GM21528 (cell line): ENCODE results near the gene CTIF.

ENCODE experiments used
- ATAC-seq: cut with Tn5 transposase; IDR thresholded peaks from one replicate; pipeline ENCODE4 v1.9.1; 2021; ENCODE audit warnings: mild to moderate bottlenecking, moderate library complexity; ENCODE audit not compliant: unreplicated experiment, low FRiP score

CTIF gene

GRCh38 chr18:48531908-48532307, 6.9 kb upstream of the CTIF start:
- no peak for ATAC-seq

DNA sequence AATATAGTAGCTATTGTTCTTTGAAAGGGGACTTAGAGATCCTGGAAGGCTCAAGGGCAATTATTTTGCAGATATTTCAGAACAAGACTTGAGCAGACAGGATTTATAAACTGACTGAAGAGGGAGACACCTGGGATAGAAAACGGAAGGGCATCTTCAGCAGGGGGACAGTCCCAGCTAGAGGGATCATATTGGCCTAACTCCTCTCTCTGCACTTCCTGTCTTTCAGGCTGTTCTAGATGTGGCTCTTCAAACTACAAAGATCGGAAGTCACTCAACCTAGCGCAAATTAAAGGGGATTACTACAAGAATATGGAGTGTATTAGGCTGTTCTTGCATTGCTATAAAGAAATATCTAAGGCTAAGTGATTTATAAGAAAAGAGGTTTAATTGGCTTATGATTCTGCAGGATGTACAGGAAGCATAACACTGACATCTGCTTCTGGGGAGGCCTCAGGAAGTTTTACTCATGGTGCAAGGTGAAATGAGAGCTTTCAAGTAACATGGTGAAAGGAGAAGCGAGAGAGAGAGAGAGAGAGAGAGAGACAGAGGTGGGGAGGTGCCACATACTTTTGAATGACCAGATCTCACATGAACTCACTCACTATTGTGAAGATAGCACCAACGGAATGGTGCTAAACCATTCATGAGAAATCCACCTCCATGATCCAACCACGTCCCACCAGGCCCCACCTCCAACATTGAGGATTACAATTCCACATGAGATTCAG, 5.3 kb upstream of the CTIF start:
- no peak for ATAC-seq

DNA sequence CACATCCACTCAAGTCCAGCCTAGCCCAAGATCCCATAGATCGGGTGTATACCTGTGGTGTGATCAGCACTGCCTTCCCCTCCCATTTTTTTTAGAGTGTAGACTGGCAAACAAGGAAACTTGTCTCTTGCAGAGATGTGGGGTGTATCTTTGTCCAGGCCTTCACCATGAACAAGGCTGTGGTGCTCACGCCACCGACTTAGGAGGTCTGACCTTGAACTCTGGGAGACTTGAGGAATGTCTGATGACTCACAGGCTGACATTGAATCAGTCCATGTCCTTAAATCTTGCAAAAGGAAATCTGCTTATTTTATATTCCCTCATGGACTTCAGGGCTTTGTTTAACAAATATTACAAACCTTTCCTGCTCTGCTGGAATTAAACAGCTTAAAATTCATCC, 4.5 kb upstream of the CTIF start:
- no peak for ATAC-seq

- ATAC-seq = no peak
Measured at GRCh38 chr18:48535956-48536355, 2.9 kb upstream of the CTIF start.

DNA sequence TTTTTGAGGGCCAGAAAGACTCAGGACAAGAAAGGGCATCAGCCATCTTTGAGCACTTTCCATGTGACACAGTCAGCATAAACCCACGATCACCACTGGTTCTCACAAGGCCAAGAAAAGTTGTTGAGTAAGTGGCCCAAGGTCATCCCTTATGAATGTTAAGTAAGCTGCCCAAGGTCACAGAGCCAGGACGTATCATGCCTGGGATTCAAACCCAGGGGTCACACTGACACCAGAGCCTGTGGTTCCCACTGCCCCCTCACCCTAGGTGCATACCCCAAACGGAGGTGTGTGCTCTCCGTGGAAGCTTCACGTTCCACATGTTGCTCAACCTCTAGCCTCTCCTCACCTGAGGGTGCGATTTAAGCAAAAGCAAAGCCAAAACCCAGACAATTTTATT, 2.3 kb upstream of the CTIF start:
- ATAC-seq = no peak

DNA sequence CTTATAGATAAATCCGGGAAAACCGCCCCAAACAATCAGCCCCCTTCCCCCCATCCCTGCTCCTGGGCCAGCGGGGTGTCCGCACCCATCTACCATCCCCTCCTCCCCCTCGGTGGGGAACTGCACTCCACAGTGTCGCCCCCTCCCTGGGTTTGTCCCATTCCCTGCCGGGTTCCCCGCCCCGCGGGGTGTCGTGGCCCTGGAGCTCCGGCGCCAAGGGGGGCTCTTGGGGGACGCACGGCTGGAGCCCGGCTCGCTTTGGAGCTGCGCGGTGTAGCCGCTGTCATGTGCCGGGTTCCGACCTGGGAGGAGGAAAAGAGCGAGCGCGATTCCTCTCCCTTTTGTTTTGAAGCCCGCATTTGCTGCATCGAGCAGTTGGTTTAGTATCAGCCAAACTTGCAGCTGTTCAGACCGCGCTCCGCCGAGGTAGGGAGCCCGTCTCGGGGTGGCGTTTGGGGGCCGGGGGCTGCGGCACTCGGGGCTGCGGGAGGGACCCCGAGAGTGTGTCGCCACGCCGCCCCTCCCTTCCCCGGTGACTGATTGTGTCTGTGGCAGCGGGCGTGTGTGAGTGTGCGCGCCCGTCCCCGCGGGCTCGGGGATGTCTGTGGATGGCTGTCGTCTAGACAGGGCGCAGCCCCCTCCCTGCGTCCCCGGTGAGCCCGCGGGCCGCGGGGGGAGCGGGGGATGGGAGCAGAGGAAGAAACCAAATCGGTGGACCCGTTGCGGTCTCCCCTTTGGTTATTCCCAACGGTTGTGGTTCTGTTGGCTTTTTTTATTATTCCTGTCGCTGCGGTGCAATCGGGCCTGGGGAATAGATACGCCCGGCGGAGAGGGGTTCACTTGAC, 797 bp downstream of the CTIF start:
- no peak for ATAC-seq

DNA sequence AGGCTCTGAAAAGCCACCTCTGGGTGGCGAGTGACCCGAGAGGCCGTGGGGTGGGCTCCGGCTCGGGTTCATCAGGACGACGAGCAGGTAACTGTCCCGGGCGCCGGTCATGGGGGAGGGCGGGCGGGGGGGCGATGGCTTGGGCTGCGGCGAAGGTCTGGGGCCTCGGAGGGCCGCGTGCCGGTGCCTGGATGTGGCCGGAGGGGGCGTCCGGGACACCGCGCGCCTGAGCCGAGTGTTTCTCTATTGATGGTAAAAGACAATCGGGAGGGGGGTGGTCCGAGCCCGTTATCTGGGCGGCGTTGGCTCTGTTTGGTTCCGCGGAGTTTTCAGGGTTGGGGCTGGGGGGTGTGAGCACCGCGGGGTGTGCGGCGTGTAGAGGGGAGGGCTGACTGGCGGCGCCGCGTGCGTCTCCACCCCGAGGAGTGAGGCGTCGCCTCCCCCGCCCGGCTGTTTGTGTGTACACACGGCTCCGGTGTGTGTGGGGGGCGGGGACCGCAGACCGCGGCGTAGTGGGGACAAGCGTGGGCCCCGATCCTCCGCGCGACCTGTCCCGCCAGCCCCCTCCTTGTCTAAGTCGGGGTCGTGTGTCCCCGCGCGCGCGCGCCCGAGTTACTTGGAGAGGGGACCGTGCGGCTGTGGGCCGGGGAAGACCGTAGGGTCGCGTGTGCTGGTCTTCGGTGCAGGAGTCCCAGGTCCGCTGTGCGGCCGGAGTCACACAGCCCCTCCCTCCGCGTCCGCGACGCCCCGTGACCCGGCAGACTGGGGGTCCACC, 1.6 kb downstream of the CTIF start:
- ATAC-seq = no peak

DNA sequence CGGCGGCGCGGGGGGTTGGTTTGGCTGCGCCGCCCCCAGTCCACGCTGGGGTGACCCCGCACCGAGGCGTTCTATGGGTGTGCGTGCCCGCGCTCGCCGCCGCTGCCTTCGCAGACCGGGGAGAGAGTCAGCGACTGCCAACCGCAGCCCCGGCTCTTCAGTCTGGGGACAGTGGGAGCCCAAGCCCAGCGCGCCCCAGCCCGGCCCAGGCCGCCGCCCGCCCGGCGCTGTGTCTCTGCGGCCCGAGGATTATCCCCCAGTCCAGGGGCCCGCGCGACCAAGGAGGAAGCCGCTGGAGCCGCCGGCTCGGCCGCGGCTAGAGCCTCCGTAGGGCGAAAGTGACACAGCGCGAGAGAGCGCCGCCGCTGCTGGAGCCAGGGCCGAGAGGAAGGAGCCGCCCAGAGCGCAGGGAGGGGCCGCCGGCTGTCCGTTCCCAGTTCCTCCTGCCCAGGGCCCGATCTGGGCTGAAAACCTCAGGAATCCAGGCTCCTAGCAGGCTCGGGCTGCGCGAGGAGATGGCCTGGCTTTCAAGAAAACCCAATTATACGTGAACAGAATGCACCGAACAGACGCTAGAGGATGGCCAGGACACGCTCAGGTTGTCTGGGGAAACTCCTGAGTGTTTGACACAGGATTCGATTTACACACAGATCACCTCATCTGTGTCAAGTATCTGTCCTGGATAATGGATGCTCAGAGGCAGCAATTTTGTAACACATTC, 2.4 kb downstream of the CTIF start:
- no peak for ATAC-seq

DNA sequence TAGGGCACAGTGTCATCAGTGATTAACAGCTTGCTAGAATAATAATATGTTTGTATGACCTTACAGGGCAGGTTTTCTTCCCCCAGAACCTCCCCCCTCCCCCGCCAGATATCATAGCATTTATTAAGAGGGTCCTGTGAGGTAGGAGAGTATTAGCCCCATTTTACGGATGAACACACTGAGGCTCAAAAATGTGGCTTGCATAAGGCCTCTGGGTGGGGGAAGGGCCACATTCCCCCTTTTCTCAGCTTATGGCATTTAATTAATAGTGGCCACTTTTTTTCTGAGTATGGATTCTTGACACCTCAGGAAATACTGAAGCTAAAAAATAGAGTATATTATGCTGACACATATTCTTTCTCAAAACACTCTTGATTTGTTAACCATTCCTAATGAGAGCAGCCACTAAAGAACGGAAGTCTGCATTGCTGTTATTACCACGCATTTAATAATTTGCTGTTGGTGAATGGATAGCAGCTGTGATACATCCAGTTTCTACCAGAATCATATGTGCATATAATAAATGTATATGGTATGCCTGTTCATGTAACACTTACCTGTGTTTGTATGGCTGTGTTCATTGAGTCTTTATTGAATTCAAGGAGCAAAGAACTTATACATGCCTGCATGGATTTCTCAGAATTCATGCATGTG, 3.0 kb downstream of the CTIF start:
- no peak for ATAC-seq

GRCh38 chr18:48542513-48543181, 3.8 kb downstream of the CTIF start:
- no peak for ATAC-seq

DNA sequence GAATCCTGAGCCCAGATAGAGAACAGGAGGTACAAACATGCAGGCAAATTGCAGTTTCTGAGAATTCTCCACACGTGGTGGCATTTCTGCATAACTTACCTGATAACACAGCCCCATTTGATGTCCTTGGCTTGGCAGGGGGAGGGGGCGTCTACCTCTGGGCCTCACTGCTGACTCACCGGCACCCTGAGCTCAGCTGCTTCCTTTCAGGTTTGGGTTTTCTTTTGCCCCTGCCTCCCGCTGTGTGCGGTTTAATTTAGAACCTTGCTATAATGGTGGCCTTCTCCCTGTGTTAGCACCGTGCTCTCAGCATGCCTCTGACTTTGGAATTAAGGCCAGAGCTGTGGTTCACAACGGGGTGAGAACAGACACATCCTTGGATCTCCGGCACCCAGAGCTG, 4.4 kb downstream of the CTIF start:
- ATAC-seq = no peak

DNA sequence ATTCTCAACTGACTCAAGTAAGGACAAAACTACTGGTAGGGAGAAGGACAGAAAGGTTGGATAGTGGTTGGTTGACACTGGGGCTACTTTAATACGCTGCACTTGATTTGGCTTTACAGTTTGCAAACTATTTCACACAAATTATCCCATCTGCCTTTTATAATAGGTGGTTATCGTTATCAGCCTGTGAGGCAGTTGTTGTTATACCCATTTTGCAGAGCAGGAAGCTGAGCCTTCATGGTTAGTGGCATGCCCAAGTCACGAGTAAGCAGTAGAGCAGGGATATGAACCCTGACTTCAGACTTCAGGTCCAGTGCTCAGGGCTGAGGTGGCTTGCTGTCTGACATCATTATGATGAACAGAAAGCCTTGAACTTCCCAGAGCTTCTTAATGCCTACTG, 5.3 kb downstream of the CTIF start:
- no peak for ATAC-seq

DNA sequence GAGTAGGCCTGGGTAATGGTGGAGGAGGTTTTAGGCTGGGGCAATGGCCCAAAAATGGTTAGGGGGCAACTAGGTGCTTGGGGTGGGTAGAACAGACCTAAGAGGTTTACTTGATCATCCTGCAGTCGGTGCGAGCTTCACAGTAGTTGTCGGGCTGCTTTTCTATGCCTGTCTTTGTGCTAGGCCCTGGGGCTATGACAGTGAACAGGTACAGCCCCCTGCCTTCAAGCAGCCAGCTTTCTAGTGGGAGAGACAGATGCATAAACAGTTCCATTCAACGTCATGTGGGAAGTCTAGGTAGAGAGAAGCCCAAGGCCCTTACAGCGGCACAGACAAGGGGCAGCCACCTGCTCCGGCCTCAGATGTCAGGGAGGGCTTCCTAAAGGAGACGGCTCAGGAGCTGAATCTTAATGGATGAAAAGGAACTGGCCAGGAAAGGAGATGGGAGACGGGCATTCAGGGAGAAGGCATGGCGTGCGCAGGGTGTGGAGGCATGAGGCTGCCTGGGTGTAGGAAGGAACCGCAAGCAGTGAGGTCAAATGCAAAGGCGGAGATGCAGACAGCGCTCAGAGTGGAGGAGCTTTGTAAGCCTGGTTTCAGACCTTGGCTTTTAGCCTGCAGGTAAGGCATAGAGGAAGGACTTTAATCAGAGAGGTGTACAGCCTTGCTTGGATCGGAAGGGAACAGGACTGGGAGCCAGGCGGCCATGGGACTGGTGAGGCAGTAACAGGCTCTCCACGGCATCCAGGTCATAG, 6.0 kb downstream of the CTIF start:
- no peak for ATAC-seq

DNA sequence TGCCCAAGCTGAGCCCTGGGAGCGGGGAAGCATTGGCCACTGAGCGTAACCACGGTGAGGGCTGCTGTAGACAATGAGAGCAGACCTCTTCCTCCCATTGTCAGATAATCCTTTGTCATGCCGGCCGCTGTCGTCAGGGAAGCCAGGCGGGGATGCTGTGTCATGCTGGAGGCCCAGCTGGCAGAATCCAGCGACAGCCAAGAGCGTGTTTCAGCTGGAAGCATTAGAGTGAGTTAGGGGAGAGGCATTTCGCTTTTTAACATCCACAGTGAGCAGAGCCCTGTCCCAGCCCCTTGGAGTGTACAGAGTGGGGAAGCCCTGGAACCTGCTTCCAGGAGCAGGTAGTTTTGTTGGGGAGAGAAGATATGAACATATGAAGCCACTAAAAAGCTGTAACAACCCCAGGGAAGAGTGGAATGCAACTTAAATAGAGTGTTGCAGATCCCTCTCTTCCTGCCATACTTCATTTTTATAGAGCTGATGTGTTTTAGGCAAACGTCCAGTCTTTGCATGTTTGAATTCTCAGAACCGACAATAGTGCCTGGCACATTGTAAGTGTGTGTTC, 7.0 kb downstream of the CTIF start:
- ATAC-seq = no peak

- no peak for ATAC-seq
Measured at GRCh38 chr18:48546396-48546795, 7.6 kb downstream of the CTIF start.

- ATAC-seq = no peak
Measured at GRCh38 chr18:48547531-48547981, 8.7 kb downstream of the CTIF start.

- no peak for ATAC-seq
Measured at GRCh38 chr18:48548011-48548771, 9.4 kb downstream of the CTIF start.

DNA sequence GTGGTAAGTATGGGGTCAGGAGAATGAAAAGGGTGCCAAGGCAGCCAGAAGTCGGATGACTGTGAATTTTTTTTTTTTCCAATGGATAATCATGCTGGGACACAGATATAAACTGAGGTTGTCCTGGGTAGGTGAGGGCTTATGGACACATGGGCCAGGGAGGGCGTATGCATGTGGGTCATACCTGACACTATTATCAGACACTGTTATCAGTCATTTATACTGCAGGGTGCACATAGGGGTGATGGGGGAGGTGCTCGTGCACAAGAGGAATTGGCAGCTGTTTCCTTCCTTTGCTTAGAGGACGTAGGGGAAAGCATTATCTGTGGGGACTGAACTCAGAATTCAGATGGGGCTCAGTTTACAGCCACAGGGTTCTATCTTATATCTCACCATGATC, 10.1 kb downstream of the CTIF start:
- no peak for ATAC-seq
